ENCODE data around the gene MGMT. TPM values are rescaled to one million over a fixed set of nuclear protein-coding genes. Genes with fewer than 3 reads are reported as not detected.

Gene MGMT
- polyA plus RNA-seq, 1 donor from 2014 or later, result 0.94 TPM

- Histone ChIP-seq H3K4me3 (ENCODE audit: low read length) (no peak overlapping the region), H3K4me2 (ENCODE audit: low read length) (no peak overlapping the region), H4K20me1 (ENCODE audit: insufficient read depth) (no peaks in the 10 kb centered on the region), H3K27me3 (ENCODE audit: insufficient read depth, low read depth, low read length) (no peaks in the 10 kb centered on the region), H3K27ac (ENCODE audit: low read length) (no peak overlapping the region), H2AFZ (ENCODE audit: low read depth, low read length) (no peak overlapping the region), H3K9me3 (ENCODE audit: low read length) (no peaks in the 10 kb centered on the region), H3K9me2 (ENCODE audit: insufficient read depth, low read length) (no peaks in the 10 kb centered on the region), H3K9ac (ENCODE audit: low read length) (no peak overlapping the region), H3K79me2 (replicated peaks; ENCODE audit: insufficient read depth, low read length) (no peaks in the 10 kb centered on the region), H3F3A (ENCODE audit: insufficient read depth, low read length, poor library complexity, severe bottlenecking) (no peaks in the 10 kb centered on the region), H3K36me3 (ENCODE audit: insufficient read depth, low read length) (no peaks in the 10 kb centered on the region)
- no peak for TF ChIP-seq SMC3 (conservative IDR thresholded peaks at IDR 0.05; ENCODE audit: poor library complexity)
- no peak for TF ChIP-seq TAF1 (IDR thresholded peaks at IDR 0.05; ENCODE audit: low read depth)
- no peak for TF ChIP-seq POLR2AphosphoS5 (IDR thresholded peaks at IDR 0.05)
- no peak for TF ChIP-seq RAD21 (conservative IDR thresholded peaks at IDR 0.05)
Observed at GRCh38 chr10:129690248-129691070, 223.4 kb downstream of the MGMT start.

GRCh38 chr10:129692695-129693094 lies 225.7 kb downstream of the MGMT start:
- no peaks in the 10 kb centered on the region for H3K9me3 ChIP-seq (ENCODE audit: low read length)
- no peaks in the 10 kb centered on the region for H3K27me3 ChIP-seq (ENCODE audit: insufficient read depth, low read depth, low read length)
- no peaks in the 10 kb centered on the region for H3F3A ChIP-seq (ENCODE audit: insufficient read depth, low read length, poor library complexity, severe bottlenecking)
- no peak overlapping the region for H3K4me2 ChIP-seq (ENCODE audit: low read length)
- no peak overlapping the region for H3K9ac ChIP-seq (ENCODE audit: low read length)
- H3K4me3 ChIP-seq (ENCODE audit: low read length), result no peak overlapping the region
- H4K20me1 ChIP-seq (ENCODE audit: insufficient read depth), result no peaks in the 10 kb centered on the region
- H3K36me3 ChIP-seq (ENCODE audit: insufficient read depth, low read length), result no peaks in the 10 kb centered on the region
- H3K79me2 ChIP-seq (replicated peaks; ENCODE audit: insufficient read depth, low read length), result no peaks in the 10 kb centered on the region
- TF ChIP-seq MXI1 (conservative IDR thresholded peaks at IDR 0.05; ENCODE audit: poor library complexity, severe bottlenecking) (no peak), SMC3 (conservative IDR thresholded peaks at IDR 0.05; ENCODE audit: poor library complexity) (no peak), RAD21 (conservative IDR thresholded peaks at IDR 0.05) (no peak), EZH2 (IDR thresholded peaks at IDR 0.05; ENCODE audit: borderline replicate concordance, insufficient read depth, low read length, poor library complexity, severe bottlenecking) (no peak), EP300 (conservative IDR thresholded peaks at IDR 0.05; ENCODE audit: poor library complexity, severe bottlenecking) (no peak), REST (IDR thresholded peaks at IDR 0.05; ENCODE audit: borderline replicate concordance) (no peak), POLR2AphosphoS5 (IDR thresholded peaks at IDR 0.05) (no peak), CTCF (IDR thresholded peaks at IDR 0.05; ENCODE audit: poor library complexity, severe bottlenecking) (no peak), TAF1 (IDR thresholded peaks at IDR 0.05; ENCODE audit: low read depth) (no peak)
- no peaks in the 10 kb centered on the region for H3K9me2 ChIP-seq (ENCODE audit: insufficient read depth, low read length)
- no peak overlapping the region for H3K27ac ChIP-seq (ENCODE audit: low read length)
- H2AFZ ChIP-seq (ENCODE audit: low read depth, low read length), result no peak overlapping the region

All from neural cell (in vitro differentiated cells).